OCI-LY7 (cell line): Measurements from ENCODE around the gene UAP1L1.

Experiments
- CTCF ChIP-seq: fragments of 200-600 bp; sonication (generic); conservative IDR thresholded peaks from 2 replicates; pipeline ENCODE4 v1.5.1; 2014; ENCODE audit warnings: mild to moderate bottlenecking, antibody characterized with exemption, low read length, moderate library complexity, mixed read lengths
- EZH2phosphoT487 ChIP-seq: fragments of 200-600 bp; sonication (generic); IDR thresholded peaks from 2 replicates; pipeline ENCODE4 v1.6.1; 2018; ENCODE audit warnings: low read depth, borderline replicate concordance, mild to moderate bottlenecking, mixed run types, antibody characterized with exemption, low read length, moderate library complexity, mixed read lengths

- TF ChIP-seq CTCF (no peak), EZH2phosphoT487 (no peak)
Observed at GRCh38 chr9:137088121-137088520, 10.8 kb downstream of the UAP1L1 start.
